Keratinocyte (primary cell): ENCODE measurements around the gene MCAM.

Source experiments
- CTCF ChIP-seq, 3 experiments: IDR thresholded peaks in 1 of 3; conservative IDR thresholded peaks in 1 of 3; optimal IDR thresholded peaks in 1 of 3; 2 replicates in 2 of 3; 3 replicates in 1 of 3; pipeline versions ENCODE3 to v1.5.1; 2011; ENCODE audit warnings: low read length in 3 of 3, mild to moderate bottlenecking in 3 of 3, moderate library complexity in 2 of 3, control low read depth in 1 of 3, inconsistent platforms in 1 of 3; ENCODE audit not compliant: insufficient read depth in 2 of 3; ENCODE audit errors: extremely low read depth in 1 of 3
- EZH2 ChIP-seq: IDR thresholded peaks from one replicate; pipeline ENCODE4 v1.6.1; 2012; ENCODE audit warnings: inconsistent platforms, mild to moderate bottlenecking, low read length, moderate library complexity

- no peak for TF ChIP-seq CTCF (optimal IDR thresholded peaks at IDR 0.05 in 1 of 3, IDR thresholded peaks at IDR 0.05 in 1 of 3, conservative IDR thresholded peaks at IDR 0.05 in 1 of 3; ENCODE audit: extremely low read depth in 1 of 3, insufficient read depth in 2 of 3, low read length in 3 of 3)
- TF ChIP-seq EZH2, result no peak
Observed at GRCh38 chr11:119362741-119363080, 45.8 kb upstream of the MCAM start.
